G401 (cell line): ENCODE measurements around the gene CERCAM. TPM values are rescaled to one million over a fixed set of nuclear protein-coding genes. Genes with fewer than 3 reads are reported as not detected.
"Not testable (repeated sequence)": the region's sequence is repeated elsewhere in the genome, so short reads cannot be mapped to it uniquely, and the experiment has no call there.

Experiments used
- DNase-seq: peaks from one replicate; pipeline ENCODE4 v3.0.0-alpha.2; 2015; ENCODE audit warnings: low spot score
- in situ Hi-C: cut with HindIII; loops from 2 replicates; pipeline ENCODE4 v1.10.0; 2016; ENCODE audit warnings: low sequenced_read_pairs, mixed read lengths
- total RNA-seq: library from RNA; depleted of rRNA; stranded (reverse); fragments of >200 nt; shearing (Covaris generic); gene quantifications from 2 replicates; pipeline ENCODE4 v1.2.3, GENCODE V29; 2014

CERCAM gene
- total RNA-seq, 1 experiment from 2014 or later: 10.6 TPM

DNA sequence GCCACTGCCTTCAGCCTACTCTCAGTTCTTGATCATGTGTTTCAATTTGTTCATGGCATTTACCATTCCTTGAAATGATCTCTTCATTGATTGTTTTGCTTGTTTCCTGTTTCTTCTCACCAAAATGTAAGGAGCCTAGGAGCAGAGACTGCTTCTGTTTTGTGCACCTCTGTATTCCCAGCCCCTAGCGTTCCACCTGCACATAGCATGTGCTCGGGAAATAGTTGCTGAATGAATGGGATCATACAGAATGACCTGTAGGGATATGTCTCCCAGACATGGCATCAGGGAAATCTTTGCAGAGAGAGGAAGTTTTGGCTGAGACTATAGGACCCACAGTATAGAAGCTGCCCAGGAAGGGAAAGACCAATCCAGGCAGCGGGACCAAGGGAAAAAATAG, 6.2 kb upstream of the CERCAM start:
- no peak for DNase-seq

GRCh38 chr9:128415281-128415680, 5.4 kb upstream of the CERCAM start:
- in situ Hi-C loops: no loop called here
- no peak for DNase-seq

More for the DNA sequence above, 6.2 kb upstream of the CERCAM start:
- in situ Hi-C loops: no loop called here

GRCh38 chr9:128416014-128416413, 4.6 kb upstream of the CERCAM start:
- no peak for DNase-seq
- in situ Hi-C loops: no loop called here

DNA sequence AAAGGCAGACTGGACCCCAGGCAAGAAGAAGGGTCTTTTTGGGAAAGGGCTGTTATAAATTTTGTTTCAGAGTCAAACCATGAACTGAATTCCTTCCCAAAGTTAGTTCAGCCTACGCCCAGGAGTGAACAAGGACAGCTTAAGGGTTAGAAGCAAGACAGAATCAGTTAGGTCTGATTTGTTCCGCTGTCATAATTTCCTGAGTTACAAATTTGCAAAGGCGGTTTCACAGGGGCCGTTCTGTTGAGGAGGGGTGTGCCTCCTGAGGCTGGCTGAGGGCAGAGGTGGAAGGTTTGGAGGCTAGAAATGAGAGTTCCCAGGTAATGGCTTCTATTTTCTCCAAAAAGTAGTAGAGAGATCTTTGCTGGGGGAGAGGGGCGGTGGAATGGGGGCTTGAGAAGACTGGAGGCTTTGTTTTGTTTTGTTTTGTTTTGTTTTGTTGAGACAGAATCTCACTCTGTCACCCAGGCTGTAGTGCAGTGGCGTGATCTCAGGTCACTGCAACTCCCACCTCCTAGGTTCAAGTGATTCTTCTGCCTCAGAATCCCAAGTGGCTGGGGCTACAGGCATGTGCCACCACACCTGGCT, 4.1 kb upstream of the CERCAM start:
- DNase-seq: no peak
- in situ Hi-C loops: no loop called here

DNA sequence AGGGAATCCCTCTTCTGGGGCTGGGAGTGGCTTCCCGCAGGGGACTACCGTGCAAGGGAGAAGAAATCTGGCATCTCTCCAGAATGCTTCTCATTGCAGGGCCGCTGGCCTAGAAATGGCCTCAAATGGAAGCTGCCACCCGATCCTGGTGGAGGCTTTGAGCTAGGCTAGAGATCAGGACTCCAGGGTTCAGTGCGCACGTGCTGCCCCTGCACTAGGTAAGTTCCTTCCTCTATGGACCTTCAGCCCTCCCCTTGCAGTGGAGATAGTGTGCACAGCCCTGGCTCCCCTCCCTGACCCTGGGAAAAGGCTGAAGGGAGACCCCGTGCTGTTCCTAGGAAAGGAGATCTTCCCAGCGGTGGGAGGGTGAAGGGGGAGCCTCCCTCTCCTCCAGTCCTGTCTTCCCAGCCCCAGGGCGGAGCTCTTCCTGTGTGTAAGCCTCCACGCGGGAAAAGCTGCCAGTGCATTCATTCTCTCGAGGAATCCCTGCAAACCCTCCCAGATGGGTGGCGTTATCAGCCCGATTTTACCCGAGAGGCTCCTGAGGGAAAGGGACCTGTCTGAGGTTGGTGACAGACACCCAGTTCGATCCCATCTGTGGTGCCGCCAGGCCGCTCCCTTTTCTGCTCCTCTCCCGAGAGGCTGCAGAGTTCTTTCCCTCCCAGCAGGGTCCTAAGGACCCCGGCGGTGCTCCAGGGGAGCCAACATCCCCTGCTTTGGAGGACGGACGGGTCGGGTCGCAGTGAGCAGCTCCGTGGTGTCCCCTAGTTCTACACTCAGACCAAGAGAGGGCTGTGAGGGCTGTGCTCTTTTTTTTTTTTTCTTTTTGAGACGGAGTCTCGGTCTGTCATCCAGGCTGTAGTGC, 1.4 kb upstream of the CERCAM start:
- DNase-seq: peak; percentile 27
- in situ Hi-C loops: no loop called here

- peak; percentile 68 for DNase-seq
Measured at GRCh38 chr9:128420060-128420650, 502 bp upstream of the CERCAM start.

GRCh38 chr9:128421482-128421996, 882 bp downstream of the CERCAM start:
- in situ Hi-C loops: no loop called here
- no peak for DNase-seq

More at GRCh38 chr9:128420060-128420650, 502 bp upstream of the CERCAM start:
- in situ Hi-C loops: no loop called here

- DNase-seq, in situ Hi-C loops: not testable (repeated sequence)
Measured at GRCh38 chr9:128422022-128422782, 1.5 kb downstream of the CERCAM start.

- no peak for DNase-seq
- in situ Hi-C loops: no loop called here
Measured at GRCh38 chr9:128422783-128423150, 2.1 kb downstream of the CERCAM start.

DNA sequence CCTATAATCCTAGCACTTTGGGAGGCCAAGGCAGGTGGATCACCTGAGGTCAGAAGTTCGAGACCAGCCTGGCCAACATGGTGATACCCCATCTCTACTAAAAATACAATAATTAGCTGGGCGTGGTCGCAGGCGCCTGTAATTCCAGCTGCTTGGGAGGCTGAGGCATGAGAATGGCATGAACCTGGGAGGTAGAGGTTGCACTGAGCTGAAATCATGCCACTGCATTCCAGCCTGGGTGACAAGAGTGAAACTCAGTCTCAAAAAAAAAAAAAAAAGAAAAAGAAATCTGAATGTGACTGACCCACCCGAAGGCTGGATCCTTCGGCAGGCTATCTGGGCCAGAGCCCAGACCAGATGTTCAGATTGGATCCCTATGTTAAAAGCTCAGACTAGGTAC, 2.7 kb downstream of the CERCAM start:
- in situ Hi-C loops, DNase-seq: not testable (repeated sequence)

DNA sequence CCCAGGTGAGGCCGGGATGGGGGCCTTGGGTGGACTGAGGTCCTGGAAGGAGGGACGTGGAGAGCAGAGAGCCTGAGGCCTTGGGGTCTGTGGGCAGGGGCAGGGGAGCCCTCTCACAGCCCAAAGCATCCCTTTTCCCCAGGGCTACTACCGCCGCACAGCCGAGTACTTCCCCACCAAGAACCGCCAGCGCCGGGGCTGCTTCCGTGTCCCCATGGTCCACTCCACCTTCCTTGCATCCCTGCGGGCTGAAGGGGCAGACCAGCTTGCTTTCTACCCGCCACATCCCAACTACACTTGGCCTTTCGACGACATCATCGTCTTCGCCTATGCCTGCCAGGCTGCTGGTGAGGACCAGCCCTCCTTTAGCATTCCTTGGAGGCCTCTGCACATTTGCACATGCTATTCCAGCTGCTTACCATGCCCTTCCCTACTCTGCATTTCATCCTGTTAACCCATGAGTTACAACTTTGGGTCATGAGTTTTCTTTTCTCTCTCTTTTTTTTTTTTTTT, 3.7 kb downstream of the CERCAM start:
- in situ Hi-C loops: no loop called here
- DNase-seq: no peak

GRCh38 chr9:128428644-128429512, 8.2 kb downstream of the CERCAM start:
- no peak for DNase-seq
- in situ Hi-C loops: no loop called here

DNA sequence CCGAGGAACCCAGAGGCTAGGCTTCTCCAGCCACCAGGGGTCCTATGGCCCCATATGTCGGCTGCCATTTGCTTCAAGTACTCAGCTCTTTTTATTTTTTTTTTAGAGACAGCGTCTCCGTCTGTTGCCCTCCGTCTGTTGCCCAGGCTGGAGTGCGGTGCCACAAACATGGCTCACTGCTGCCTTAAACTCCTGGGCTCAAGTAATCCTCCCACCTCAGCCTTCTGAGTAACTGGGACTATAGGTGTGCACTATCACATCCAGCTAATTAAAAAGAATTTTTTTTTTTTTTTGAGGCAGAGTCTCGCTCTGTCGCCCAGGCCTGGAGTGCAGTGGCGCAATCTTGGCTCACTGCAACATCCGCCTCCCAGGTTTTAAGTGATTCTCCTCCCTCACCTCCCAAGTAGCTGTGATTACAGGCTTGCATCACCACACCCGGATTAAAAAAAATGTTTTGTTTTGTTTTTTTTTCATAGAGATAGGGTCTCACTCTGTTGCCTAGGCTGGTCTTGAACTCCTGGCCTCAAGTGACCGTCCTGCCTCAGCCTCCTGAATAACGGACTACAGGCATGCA, 8.9 kb downstream of the CERCAM start:
- in situ Hi-C loops: no loop called here
- peak; percentile 80 for DNase-seq

- in situ Hi-C loops: no loop called here
- no peak for DNase-seq
Measured at GRCh38 chr9:128431207-128431606, 10.6 kb downstream of the CERCAM start.

- in situ Hi-C loops: no loop called here
- no peak for DNase-seq
Measured at GRCh38 chr9:128434340-128434739, 13.7 kb downstream of the CERCAM start.

DNA sequence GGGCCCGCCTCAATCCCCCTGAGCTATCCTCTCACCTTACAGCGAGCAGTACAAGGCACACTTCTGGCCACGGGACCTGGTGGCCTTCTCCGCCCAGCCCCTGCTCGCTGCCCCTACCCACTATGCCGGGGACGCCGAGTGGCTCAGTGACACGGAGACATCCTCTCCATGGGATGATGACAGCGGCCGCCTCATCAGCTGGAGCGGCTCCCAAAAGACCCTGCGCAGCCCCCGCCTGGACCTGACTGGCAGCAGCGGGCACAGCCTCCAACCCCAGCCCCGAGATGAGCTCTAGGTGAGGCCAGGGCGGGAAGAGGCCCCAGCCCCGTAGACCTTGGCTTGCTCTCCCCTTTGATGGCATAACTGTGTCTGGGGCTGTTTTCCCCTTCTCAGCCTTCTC, 15.0 kb downstream of the CERCAM start:
- in situ Hi-C loops: no loop called here
- DNase-seq: no peak

- peak; percentile 90 for DNase-seq
- in situ Hi-C loops: no loop called here
Measured at GRCh38 chr9:128438343-128439109, 17.9 kb downstream of the CERCAM start.
